Heart right ventricle (tissue), 16 donors: Measurements from ENCODE around the gene RPS6KA1. TPM values are rescaled to one million over a fixed set of nuclear protein-coding genes. Genes with fewer than 3 reads are reported as not detected.

Experiments used
- ATAC-seq, 8 donors: fragments of 200-7000 bp; cut with Tn5 transposase; one replicate each; pipeline ENCODE4 v1.9.1; 2020; ENCODE audit warnings: mild to moderate bottlenecking in 8 of 8, moderate library complexity in 8 of 8, moderate number of reproducible peaks in 1 of 8
- DNase-seq, 2 donors: peaks; one replicate each; pipeline ENCODE4 v3.0.0-alpha.2; 2020
- H3K27ac ChIP-seq, 10 donors: fragments of 200-600 bp; sonication (generic) in 2 of 10; one replicate each; pipeline versions ENCODE4 v1.5.0 to v1.8.0; 2020 to 2022; ENCODE audit warnings: mild to moderate bottlenecking in 3 of 10
- H3K27me3 ChIP-seq, 7 donors: fragments of 200-600 bp; one replicate each; pipeline ENCODE4 v1.8.0; 2021 to 2022; ENCODE audit warnings: mild to moderate bottlenecking in 2 of 7
- H3K36me3 ChIP-seq, 9 donors: fragments of 200-600 bp; sonication (generic) in 1 of 9; one replicate each; pipeline versions ENCODE4 v1.5.0 to v1.8.0; 2020 to 2022; ENCODE audit warnings: mild to moderate bottlenecking in 2 of 9
- H3K4me1 ChIP-seq, 9 donors: fragments of 200-600 bp; sonication (generic) in 1 of 9; one replicate each; pipeline versions ENCODE4 v1.5.0 to v1.8.0; 2020 to 2022; ENCODE audit warnings: mild to moderate bottlenecking in 4 of 9
- H3K4me3 ChIP-seq, 10 donors: fragments of 200-600 bp; sonication (generic) in 2 of 10; one replicate each; pipeline versions ENCODE4 v1.5.0 to v1.8.0; 2020 to 2022; ENCODE audit warnings: mild to moderate bottlenecking in 7 of 10, moderate library complexity in 2 of 10
- H3K9me3 ChIP-seq, 11 donors: fragments of 200-600 bp in 10 of 11; sonication (generic) in 2 of 11; one replicate each; pipeline versions ENCODE4 v1.5.0 to v1.8.0; 2013 to 2022; ENCODE audit warnings: mild to moderate bottlenecking in 2 of 11, control low read depth in 1 of 11, moderate library complexity in 1 of 11
- WGBS, 2 donors: extraction: QIAGEN DNeasy Blood & Tissue Kit; methylation state at CpG; one replicate each; pipeline ENCODE4 v1.1.7; 2013; ENCODE audit warnings: inconsistent platforms in 1 of 2; 5-methylcytosine and 5-hydroxymethylcytosine counted together
- intact Hi-C, 10 donors: fragments of 100-400 bp; cut with DNase I; formaldehyde crosslinking; loops; one replicate each; pipeline versions ENCODE4 v1.11.1 to v1.14.2; 2022
- polyA plus RNA-seq, 2 donors: library from polyadenylated mRNA; stranded (reverse); fragments of 200-250 nt; gene quantifications; one replicate each; pipeline ENCODE4 v1.2.3, GENCODE V29; 2013
- total RNA-seq, 10 donors: library from RNA; stranded (reverse); fragmentation: NEBNext Ultra II Directional in 3 of 10; extraction: Animal tissue kit (Norgen Biotek cat#: 25700) in 3 of 10; gene quantifications; one replicate each; pipeline versions ENCODE4 v1.2.1 to v1.2.4, GENCODE V29; 2021 to 2023
- TF ChIP-seq, protein P1 (sequence below), 9 donors: fragments of 200-600 bp; sonication (generic) in 2 of 9; IDR thresholded peaks; one replicate each; pipeline versions ENCODE4 v1.5.0 to v1.8.0; 2021 to 2022; ENCODE audit warnings: antibody characterized with exemption in 9 of 9, mild to moderate bottlenecking in 5 of 9, moderate library complexity in 1 of 9
- donor health status: Arrhythmogenic right ventricular cardiomyopathy.
- donor health status: ischemic (EF 13 %, LVEDD 7.1; RV severe dilation, severe dysfunction).
- donor health status: healthy with polysubstance abuse.
- donor health status: DM: no; HTN: yes; CAD: no.
- donor health status: DM: no; HTN: no; CAD: no.
- donor health status: ischemic (EF 25% LVEDD 6.9; RV normal size, moderate dysfunction).
- donor health status: ischemic (EF 25% LVEDD 5.7; RV mildly dilated, moderate dysfunction).
- donor health status: healthy.
- donor health status: DM: yes; HTN: yes; CAD: no.
- donor health status: Ischemic cardiomyopathy.
- donor health status: ischemic (EF 35%, LVEDD 5.7; RV mildly dilated, moderate dysfunction).
- donor health status: nonischemic (EF 11% LVEDD 7.7; RV severe dilation, severe dysfunction).
- donor health status: DM: yes; HTN: yes; CAD: no.
- donor health status: PGD.
- donor health status: ischemic (EF 29% LVEDD 5.4; RV normal size, mild dysfunction).
- donor health status: nonischemic (EF 23%, LVEDD 6.1; RV moderate dilation, normal function).

Gene RPS6KA1
- total and polyA plus RNA-seq, 12 donors, result 1.4 to 12.2 (median 2.8) TPM

DNA sequence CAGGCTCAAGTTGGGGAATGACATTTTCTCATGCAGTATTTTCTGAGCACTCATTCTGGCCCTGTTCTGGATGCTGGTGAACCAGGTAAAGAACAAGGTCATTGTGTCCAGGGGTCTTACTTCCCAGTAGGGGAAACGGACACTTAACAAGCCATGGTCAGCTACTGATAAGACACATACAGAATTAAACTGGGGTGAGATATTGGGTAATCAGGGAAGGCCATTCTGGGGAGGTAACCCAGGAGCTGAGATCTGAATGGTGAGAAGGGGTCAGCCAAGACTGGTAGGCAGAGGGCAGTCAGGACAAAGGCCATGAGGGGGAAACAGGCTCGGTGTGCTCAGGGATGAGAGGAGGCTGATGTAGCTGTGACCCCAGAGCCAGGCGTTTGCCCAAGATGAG lies 45.8 kb downstream of the RPS6KA1 start:
- 84 to 94% methylated on average over 3 of the region's 3 CpGs for WGBS, 2 donors
- Histone ChIP-seq H3K36me3 (peaks cover 0 to 54% (median 0%) of the 10 kb centered on the region in 9 donors), H3K27me3 (no peaks in the 10 kb centered on the region), H3K4me1 (peaks cover 0 to 16% (median 9%) of the 10 kb centered on the region in 9 donors), H3K27ac (no peak overlapping the region), H3K9me3 (no peaks in the 10 kb centered on the region), H3K4me3 (no peak overlapping the region)
- ATAC-seq, result peak in 1 of 8 donors; percentile 12
- intact Hi-C loops, result no loop called here
- TF ChIP-seq, protein P1, sequence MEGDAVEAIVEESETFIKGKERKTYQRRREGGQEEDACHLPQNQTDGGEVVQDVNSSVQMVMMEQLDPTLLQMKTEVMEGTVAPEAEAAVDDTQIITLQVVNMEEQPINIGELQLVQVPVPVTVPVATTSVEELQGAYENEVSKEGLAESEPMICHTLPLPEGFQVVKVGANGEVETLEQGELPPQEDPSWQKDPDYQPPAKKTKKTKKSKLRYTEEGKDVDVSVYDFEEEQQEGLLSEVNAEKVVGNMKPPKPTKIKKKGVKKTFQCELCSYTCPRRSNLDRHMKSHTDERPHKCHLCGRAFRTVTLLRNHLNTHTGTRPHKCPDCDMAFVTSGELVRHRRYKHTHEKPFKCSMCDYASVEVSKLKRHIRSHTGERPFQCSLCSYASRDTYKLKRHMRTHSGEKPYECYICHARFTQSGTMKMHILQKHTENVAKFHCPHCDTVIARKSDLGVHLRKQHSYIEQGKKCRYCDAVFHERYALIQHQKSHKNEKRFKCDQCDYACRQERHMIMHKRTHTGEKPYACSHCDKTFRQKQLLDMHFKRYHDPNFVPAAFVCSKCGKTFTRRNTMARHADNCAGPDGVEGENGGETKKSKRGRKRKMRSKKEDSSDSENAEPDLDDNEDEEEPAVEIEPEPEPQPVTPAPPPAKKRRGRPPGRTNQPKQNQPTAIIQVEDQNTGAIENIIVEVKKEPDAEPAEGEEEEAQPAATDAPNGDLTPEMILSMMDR (IDR thresholded peaks at IDR 0.05), result no peak
- DNase-seq, result no peak

DNA sequence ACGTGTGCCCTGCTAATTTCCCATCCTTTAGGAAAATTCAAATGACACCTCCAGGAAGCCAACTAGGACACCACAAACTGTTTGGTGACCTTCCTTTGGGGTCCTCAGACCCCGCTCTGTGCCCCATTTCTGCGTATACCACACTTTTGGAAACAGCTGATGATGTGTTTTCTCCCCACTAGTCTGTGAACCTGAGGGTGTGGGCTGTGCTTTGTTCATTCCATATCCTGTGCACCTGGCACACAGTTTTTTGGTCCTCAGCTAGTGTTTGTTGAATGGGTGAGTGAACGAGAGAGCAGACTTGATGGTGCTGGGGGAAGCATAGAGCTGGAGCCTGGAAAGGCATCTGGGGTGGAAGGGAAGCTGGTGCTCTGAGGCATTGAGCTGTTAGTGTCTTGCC lies 48.6 kb downstream of the RPS6KA1 start:
- Histone ChIP-seq H3K27ac (no peak overlapping the region), H3K27me3 (no peaks in the 10 kb centered on the region), H3K4me1 (peaks cover 0 to 40% (median 9%) of the 10 kb centered on the region in 9 donors), H3K36me3 (peaks cover 0 to 26% (median 0%) of the 10 kb centered on the region in 9 donors), H3K9me3 (no peaks in the 10 kb centered on the region), H3K4me3 (no peak overlapping the region)
- DNase-seq (no peak), ATAC-seq (no peak)
- intact Hi-C loops, result no loop called here
- 73 to 81% methylated on average over 4 of the region's 4 CpGs for WGBS, 2 donors
- TF ChIP-seq, protein P1 (IDR thresholded peaks at IDR 0.05), result no peak

DNA sequence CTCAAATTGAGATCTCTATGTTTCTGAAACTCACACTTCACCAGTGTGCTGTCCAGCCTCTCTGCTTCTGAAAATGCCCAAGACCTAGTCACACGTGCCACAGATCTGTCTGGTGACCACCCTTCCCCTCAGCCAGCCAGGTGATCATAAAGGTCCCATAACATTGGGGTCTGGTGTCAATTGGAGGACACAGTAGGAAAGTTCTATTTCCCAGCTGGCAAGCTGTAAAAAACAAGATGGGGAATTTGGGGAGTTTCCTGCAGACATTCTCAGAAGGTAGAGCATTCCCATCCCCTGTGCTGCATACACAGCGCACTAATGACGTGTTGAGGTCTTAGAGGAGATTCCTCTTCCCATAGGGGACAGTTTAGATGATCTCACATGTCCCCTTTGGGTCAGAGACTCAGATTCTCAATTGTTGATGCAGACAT lies 50.1 kb downstream of the RPS6KA1 start:
- 54 to 60% methylated on average over 3 of the region's 3 CpGs for WGBS, 2 donors
- intact Hi-C loops, result no loop called here

DNA sequence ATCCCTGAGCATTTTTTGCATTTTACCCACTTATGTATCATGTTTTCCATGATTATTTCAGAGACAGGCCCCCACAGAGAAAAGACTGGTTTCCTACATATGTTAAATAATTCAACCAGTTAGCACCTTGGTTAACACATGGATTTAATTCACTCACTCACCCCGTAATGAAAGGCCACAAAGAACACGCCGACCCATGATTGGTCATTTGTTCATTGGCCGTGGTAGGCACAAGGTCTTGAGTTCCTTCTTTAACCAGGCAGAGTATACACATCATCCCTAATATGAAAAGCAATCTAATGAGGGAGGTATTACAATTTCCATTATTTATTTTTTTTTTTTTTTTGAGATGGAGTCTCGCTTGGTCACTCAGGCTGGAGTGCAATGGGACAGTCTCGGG lies 50.6 kb downstream of the RPS6KA1 start:
- no peak overlapping the region for H3K27ac ChIP-seq
- WGBS, 2 donors, result 95 to 97% methylated on average over 6 of the region's 6 CpGs
- no peaks in the 10 kb centered on the region for H3K9me3 ChIP-seq
- H3K36me3 ChIP-seq, result peaks cover 0 to 7% (median 0%) of the 10 kb centered on the region in 9 donors
- TF ChIP-seq, protein P1 (IDR thresholded peaks at IDR 0.05), result no peak
- ATAC-seq, result no peak
- no peaks in the 10 kb centered on the region for H3K27me3 ChIP-seq
- no peak overlapping the region for H3K4me3 ChIP-seq
- DNase-seq, result no peak
- intact Hi-C loops, result no loop called here
- peaks cover 0 to 33% (median under 1%) of the 10 kb centered on the region in 9 donors for H3K4me1 ChIP-seq

More for the DNA sequence above, 50.1 kb downstream of the RPS6KA1 start:
- DNase-seq (no peak), ATAC-seq (no peak)
- H3K27me3 ChIP-seq, result no peaks in the 10 kb centered on the region
- peaks cover 0 to 11% (median 0%) of the 10 kb centered on the region in 9 donors for H3K36me3 ChIP-seq
- no peak overlapping the region for H3K4me3 ChIP-seq
- no peaks in the 10 kb centered on the region for H3K9me3 ChIP-seq
- peaks cover 0 to 38% (median 4%) of the 10 kb centered on the region in 9 donors for H3K4me1 ChIP-seq
- TF ChIP-seq, protein P1 (IDR thresholded peaks at IDR 0.05), result no peak
- H3K27ac ChIP-seq, result no peak overlapping the region
